ENCODE data around the gene FOXP1.

DNA sequence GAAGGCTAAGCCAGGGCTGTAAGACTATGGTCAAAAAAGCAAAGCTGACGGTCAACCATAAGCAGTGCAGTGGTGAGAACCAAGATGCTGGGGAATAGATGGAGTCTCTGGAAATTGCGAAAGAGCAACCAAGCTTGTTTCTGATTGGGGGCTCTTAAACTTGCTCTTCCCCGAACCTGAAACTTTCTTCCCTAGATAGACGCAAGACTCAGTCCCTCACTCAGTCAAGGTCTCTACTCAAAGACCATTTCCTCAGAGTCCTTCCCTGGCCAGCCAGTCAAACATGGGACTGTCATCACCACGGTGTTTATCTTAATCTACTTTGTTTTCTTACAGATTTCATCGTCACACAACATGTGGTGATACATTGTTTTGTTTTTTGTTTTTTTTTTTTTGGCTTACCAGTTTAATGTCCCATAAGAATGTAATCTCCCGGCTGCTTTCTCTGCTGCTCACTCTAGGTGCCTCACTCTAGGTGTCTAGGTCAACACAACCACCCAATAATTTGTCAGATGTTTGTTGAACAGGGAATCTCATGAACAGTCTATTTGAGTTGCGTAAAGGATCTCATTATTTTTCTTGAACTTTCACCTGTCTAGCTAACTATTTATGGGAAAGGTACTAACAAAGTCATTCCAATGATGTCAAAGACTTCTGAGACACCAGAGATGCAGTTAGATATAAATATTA lies 495.4 kb downstream of the FOXP1 start:
- no peak for TF ChIP-seq POLR2AphosphoS5 (IDR thresholded peaks at IDR 0.05)
- TF ChIP-seq POLR2A (IDR thresholded peaks at IDR 0.05) = no peak
- TF ChIP-seq, protein P1, sequence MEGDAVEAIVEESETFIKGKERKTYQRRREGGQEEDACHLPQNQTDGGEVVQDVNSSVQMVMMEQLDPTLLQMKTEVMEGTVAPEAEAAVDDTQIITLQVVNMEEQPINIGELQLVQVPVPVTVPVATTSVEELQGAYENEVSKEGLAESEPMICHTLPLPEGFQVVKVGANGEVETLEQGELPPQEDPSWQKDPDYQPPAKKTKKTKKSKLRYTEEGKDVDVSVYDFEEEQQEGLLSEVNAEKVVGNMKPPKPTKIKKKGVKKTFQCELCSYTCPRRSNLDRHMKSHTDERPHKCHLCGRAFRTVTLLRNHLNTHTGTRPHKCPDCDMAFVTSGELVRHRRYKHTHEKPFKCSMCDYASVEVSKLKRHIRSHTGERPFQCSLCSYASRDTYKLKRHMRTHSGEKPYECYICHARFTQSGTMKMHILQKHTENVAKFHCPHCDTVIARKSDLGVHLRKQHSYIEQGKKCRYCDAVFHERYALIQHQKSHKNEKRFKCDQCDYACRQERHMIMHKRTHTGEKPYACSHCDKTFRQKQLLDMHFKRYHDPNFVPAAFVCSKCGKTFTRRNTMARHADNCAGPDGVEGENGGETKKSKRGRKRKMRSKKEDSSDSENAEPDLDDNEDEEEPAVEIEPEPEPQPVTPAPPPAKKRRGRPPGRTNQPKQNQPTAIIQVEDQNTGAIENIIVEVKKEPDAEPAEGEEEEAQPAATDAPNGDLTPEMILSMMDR (IDR thresholded peaks at IDR 0.05) = no peak
